Suprapubic skin (tissue), 4 donors: ENCODE measurements around the gene TMEM72.

ENCODE experiments used
- EP300 ChIP-seq: sonication (generic); formaldehyde crosslinking; IDR thresholded peaks from one replicate; pipeline ENCODE4 v1.6.1; 2017; ENCODE audit warnings: antibody characterized with exemption
- POLR2A ChIP-seq, 2 donors: fragments of 450-650 bp; IDR thresholded peaks; one replicate each; pipeline ENCODE4 v1.6.1; 2017; ENCODE audit warnings: antibody characterized with exemption in 2 of 2, mild to moderate bottlenecking in 2 of 2, moderate library complexity in 2 of 2
- POLR2AphosphoS5 ChIP-seq, 3 donors: sonication (generic); formaldehyde crosslinking; IDR thresholded peaks; one replicate each; pipeline ENCODE4 v1.6.1; 2017; ENCODE audit warnings: antibody characterized with exemption in 3 of 3
- TF ChIP-seq, protein P1 (sequence below), 2 donors: fragments of 200-600 bp in 1 of 2; fragments of 450-650 bp in 1 of 2; sonication (generic) in 1 of 2; IDR thresholded peaks; one replicate each; pipeline ENCODE4 v1.5.1; 2016 to 2019; ENCODE audit warnings: antibody characterized with exemption in 2 of 2, mild to moderate bottlenecking in 1 of 2, moderate library complexity in 1 of 2

- TF ChIP-seq EP300 (no peak), POLR2AphosphoS5 (IDR thresholded peaks at IDR 0.05) (no peak), POLR2A (IDR thresholded peaks at IDR 0.05) (no peak)
- TF ChIP-seq, protein P1, sequence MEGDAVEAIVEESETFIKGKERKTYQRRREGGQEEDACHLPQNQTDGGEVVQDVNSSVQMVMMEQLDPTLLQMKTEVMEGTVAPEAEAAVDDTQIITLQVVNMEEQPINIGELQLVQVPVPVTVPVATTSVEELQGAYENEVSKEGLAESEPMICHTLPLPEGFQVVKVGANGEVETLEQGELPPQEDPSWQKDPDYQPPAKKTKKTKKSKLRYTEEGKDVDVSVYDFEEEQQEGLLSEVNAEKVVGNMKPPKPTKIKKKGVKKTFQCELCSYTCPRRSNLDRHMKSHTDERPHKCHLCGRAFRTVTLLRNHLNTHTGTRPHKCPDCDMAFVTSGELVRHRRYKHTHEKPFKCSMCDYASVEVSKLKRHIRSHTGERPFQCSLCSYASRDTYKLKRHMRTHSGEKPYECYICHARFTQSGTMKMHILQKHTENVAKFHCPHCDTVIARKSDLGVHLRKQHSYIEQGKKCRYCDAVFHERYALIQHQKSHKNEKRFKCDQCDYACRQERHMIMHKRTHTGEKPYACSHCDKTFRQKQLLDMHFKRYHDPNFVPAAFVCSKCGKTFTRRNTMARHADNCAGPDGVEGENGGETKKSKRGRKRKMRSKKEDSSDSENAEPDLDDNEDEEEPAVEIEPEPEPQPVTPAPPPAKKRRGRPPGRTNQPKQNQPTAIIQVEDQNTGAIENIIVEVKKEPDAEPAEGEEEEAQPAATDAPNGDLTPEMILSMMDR (IDR thresholded peaks at IDR 0.05): no peak
Observed at GRCh38 chr10:44936314-44936975, 25.3 kb downstream of the TMEM72 start.
